Measurements from ENCODE around the gene IGFBP7.

Gene IGFBP7

GRCh38 chr4:57146444-57146843 is 36.3 kb upstream of the IGFBP7 start:
- TF ChIP-seq SIN3A (IDR thresholded peaks at IDR 0.05; ENCODE audit: borderline replicate concordance, insufficient read depth, low read length), result no peak
- no peak for TF ChIP-seq POLR2AphosphoS5 (IDR thresholded peaks at IDR 0.05; ENCODE audit: low read depth, low read length)
- TF ChIP-seq TAF1 (IDR thresholded peaks at IDR 0.05; ENCODE audit: borderline replicate concordance, insufficient read depth, low read length), result no peak
- no peak for TF ChIP-seq REST (IDR thresholded peaks at IDR 0.05; ENCODE audit: insufficient read depth in 1 of 2, low read depth in 2 of 2, low read length in 2 of 2)
- TF ChIP-seq FOXP2 (optimal IDR thresholded peaks at IDR 0.05; ENCODE audit: borderline replicate concordance, extremely low read depth, extremely low read length, insufficient read depth), result no peak

GRCh38 chr4:57144466-57144865 is 34.3 kb upstream of the IGFBP7 start:
- TF ChIP-seq REST (IDR thresholded peaks at IDR 0.05; ENCODE audit: insufficient read depth in 1 of 2, low read depth in 2 of 2, low read length in 2 of 2), result no peak
- TF ChIP-seq SIN3A (IDR thresholded peaks at IDR 0.05; ENCODE audit: borderline replicate concordance, insufficient read depth, low read length), result no peak
- no peak for TF ChIP-seq TAF1 (IDR thresholded peaks at IDR 0.05; ENCODE audit: borderline replicate concordance, insufficient read depth, low read length)
- no peak for TF ChIP-seq FOXP2 (optimal IDR thresholded peaks at IDR 0.05; ENCODE audit: borderline replicate concordance, extremely low read depth, extremely low read length, insufficient read depth)
- TF ChIP-seq POLR2AphosphoS5 (IDR thresholded peaks at IDR 0.05; ENCODE audit: low read depth, low read length), result no peak

DNA sequence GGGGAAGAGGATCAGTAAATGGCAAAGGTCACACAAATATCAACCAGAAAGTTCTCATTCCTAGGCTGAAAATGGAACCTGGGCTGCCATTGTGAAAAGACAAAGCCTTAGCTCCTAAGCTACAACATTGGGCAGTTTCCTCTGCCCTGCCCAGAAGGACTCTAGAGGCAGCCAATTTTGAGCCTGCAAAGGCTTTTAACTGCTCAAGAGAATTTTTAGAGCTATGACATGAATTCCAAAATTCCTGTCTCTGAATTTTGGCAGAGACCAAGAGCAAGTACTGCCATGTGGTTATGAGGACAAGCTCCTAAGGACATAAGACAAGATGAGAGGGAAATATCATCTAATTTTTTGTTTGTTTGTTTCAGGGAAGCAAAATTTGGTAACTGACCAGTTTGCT is 29.6 kb upstream of the IGFBP7 start:
- TF ChIP-seq FOXP2 (optimal IDR thresholded peaks at IDR 0.05; ENCODE audit: borderline replicate concordance, extremely low read depth, extremely low read length, insufficient read depth) (no peak), REST (IDR thresholded peaks at IDR 0.05; ENCODE audit: insufficient read depth in 1 of 2, low read depth in 2 of 2, low read length in 2 of 2) (no peak), SIN3A (IDR thresholded peaks at IDR 0.05; ENCODE audit: borderline replicate concordance, insufficient read depth, low read length) (no peak), TAF1 (IDR thresholded peaks at IDR 0.05; ENCODE audit: borderline replicate concordance, insufficient read depth, low read length) (no peak), POLR2AphosphoS5 (IDR thresholded peaks at IDR 0.05; ENCODE audit: low read depth, low read length) (no peak)

DNA sequence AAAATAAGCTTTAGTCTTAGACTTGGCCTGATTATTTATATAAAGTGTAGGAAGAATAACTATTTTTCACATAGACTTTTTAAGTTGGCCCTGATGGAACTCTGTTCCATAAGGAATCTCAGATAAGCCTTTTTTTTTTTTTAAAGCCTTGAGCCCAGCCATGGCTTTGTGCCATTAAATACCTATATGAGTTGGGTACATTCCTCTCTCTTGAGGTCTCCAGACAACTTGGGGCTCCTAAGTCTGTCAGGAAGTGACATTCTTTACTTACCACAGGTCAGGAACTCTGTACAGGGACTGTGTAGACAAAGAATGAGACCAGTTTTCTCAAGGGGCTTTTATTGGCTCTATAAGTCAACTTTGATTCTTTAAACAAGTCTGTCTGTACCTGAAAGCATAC is 27.1 kb upstream of the IGFBP7 start:
- TF ChIP-seq REST (IDR thresholded peaks at IDR 0.05; ENCODE audit: insufficient read depth in 1 of 2, low read depth in 2 of 2, low read length in 2 of 2), result no peak
- TF ChIP-seq FOXP2 (optimal IDR thresholded peaks at IDR 0.05; ENCODE audit: borderline replicate concordance, extremely low read depth, extremely low read length, insufficient read depth), result no peak
- TF ChIP-seq SIN3A (IDR thresholded peaks at IDR 0.05; ENCODE audit: borderline replicate concordance, insufficient read depth, low read length), result no peak
- no peak for TF ChIP-seq POLR2AphosphoS5 (IDR thresholded peaks at IDR 0.05; ENCODE audit: low read depth, low read length)
- no peak for TF ChIP-seq TAF1 (IDR thresholded peaks at IDR 0.05; ENCODE audit: borderline replicate concordance, insufficient read depth, low read length)

GRCh38 chr4:57136281-57136680 is 26.1 kb upstream of the IGFBP7 start:
- TF ChIP-seq REST (IDR thresholded peaks at IDR 0.05; ENCODE audit: insufficient read depth in 1 of 2, low read depth in 2 of 2, low read length in 2 of 2) (no peak), TAF1 (IDR thresholded peaks at IDR 0.05; ENCODE audit: borderline replicate concordance, insufficient read depth, low read length) (no peak), POLR2AphosphoS5 (IDR thresholded peaks at IDR 0.05; ENCODE audit: low read depth, low read length) (no peak), FOXP2 (optimal IDR thresholded peaks at IDR 0.05; ENCODE audit: borderline replicate concordance, extremely low read depth, extremely low read length, insufficient read depth) (no peak)
